Head of caudate nucleus (tissue), 42 donors: Measurements from ENCODE around the gene HPGD.

ENCODE experiments used
- DNase-seq, 42 donors: peaks; one replicate each; pipeline versions ENCODE4 v3.0.0 to v3.0.0-alpha.2; 2020 to 2021; ENCODE audit warnings: mixed read lengths in 7 of 42
- intact Hi-C: fragments of 100-400 bp; cut with DNase I; formaldehyde crosslinking; loops from one replicate; pipeline ENCODE4 v1.15.0; 2022

The HPGD gene

DNA sequence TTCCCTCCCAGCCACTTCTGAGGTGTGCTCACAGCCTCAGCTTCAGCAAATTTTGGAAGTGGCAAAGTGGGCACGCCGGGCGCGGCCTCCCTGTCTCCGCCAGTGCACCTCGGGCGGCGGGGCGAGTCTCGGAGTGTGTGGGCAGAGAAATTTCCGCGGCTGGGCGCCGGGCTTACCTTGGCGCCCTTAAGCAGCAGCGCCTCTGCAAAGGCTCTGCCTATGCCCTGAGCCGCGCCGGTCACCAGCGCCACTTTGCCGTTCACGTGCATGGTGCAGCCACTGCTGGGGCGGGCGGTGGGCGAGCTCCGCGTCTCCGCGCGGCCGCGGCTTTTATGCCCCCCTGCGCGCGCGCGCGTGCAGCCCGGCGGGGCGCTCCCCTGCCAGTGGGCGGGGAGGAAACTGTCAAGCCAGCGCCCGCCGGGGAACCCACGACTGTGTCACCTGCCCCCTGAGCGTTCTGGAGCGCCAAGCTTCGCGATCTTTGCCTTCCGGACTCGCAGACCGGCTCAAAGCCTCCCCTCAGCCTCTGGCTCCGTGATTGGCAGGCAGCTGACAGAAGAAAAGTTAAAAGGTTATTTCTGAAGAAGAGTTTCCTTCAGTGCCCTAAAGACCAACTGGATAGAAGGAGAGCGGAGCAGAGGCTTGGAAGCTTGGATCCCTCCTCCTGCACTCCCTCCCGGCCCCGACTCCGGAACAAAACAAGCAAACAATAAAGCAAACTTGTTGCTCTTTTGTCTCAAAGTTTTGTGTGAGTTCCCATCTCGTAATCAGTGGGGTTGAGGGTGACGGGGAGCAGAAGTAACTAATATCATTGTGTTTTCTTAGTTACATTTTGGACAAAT, at the start of gene HPGD:
TSS of gene HPGD (minus strand) at position 306 of the 842 bp plus-strand sequence. CDS start at position 269, 37 bp downstream.
- DNase-seq: peak in 32 of 42 donors; percentile 2 to 45 (median 18)
- intact Hi-C loops: no loop called here

DNA sequence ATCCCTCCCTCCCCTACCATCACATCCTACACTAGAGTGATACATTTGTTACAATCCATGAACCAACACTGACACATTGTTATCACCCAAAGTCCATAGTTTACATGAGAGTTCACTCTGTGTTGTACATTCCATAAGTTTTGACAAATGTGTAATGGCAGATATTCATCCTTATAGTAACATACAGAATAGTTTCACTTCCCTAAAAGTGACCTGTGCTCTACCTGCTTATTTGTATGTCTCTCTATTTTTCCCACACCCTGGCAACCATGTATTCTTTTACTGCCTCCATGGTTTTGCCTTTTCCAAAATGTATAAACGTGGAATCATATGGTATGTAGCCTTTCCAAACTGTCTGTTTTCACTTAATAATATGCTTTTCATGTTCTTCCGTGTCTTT, 42.2 kb upstream of the HPGD start:
- no peak for DNase-seq
- intact Hi-C loops: no loop called here

DNA sequence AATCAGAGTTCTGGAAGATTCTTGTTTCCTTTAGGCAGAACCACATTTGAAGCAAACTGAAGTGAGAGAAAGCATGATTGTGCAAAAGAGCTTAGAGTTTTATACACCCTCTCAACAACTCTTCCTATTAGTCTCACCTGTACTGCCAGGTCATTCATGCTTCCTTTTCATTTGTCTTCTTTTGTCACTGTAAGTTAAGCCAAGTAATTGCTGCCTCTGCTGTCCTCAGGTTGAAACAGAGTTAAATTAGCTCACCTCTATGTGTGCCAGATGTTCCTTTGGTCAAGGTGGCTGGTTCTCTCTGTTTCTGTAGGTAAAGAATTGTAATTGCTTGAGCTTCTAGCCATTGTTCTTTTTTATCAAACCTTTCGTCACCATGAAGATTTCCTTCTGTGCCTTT, 41.1 kb upstream of the HPGD start:
- no peak for DNase-seq
- intact Hi-C loops: no loop called here

DNA sequence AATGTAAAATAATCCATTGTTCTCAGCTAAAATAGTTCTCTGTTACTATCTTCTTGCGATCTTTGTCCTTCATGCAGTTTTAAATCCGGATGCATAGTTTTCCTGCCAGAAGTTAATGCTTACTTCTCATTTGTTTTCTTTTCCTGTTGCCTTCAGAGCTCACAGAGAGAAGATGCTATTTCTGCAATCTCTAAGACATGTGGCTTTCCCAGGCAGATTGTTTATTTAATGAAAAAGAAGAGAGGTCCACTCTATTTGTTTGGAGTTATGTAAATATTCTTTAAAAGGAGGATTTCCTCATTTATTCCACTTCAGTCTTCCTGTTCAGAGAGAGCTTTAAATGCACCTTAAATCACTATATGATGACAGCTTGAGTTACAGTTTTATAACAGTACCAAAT, 39.3 kb upstream of the HPGD start:
- intact Hi-C loops: no loop called here
- DNase-seq: no peak

DNA sequence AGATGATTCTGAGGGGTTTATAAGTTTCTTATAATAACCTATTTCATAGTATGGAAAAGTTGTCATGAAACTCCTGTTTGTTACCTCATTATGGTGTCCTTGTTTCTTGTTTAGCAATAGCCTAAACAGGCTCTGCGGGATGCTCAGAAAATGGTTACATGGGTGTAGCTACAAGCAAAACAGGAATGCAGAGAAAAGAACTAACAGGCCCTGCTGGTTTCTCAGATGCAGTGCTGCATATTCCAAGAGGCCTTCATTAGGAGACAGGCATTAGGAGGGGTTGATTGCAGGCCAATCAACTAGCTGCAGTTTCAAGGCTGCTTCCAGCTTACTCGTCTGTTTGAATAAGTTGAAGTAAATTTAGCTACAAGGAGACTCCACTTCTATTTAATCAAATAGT, 37.6 kb upstream of the HPGD start:
- intact Hi-C loops: no loop called here

DNA sequence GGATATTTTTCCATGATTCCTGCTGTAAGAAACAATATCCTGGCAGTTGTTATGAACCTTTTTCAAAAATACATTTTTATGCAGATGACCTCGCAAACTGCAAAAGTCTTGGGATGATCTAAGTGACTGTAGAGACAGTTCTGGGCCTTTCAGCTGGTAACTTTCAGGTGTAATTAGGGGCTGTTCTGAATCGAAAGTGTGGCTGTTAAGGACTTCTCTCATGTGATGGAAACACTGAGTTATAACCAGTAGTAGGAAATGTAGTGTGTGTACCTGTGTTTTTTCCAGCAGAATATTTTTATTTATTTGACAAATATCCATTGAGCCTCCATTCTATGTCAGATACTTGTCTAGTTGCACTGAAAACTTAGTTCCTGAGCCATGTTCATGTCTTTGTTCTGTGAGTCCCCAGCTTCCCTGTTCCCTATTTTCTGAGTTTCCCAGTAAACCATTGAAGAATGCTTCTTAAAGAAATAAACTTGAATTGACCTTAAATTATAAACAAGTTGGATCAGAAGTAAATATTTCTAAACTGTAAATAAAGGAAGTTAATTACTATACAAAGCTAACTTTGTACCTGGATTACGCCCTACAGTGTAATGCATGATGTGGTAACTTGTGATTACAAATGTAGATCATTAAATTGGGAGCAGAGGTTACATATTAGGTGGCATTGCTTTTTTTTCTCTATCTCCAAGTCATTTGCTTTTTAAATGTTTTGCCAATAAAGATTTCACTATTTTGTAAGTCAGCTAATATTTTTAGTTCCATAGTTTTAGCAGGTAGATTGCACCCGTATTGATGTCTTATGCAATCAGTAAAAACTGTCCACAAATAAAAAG, 33.7 kb upstream of the HPGD start:
- intact Hi-C loops: no loop called here
- DNase-seq: no peak

More for the DNA sequence above, 37.6 kb upstream of the HPGD start:
- DNase-seq: no peak

DNA sequence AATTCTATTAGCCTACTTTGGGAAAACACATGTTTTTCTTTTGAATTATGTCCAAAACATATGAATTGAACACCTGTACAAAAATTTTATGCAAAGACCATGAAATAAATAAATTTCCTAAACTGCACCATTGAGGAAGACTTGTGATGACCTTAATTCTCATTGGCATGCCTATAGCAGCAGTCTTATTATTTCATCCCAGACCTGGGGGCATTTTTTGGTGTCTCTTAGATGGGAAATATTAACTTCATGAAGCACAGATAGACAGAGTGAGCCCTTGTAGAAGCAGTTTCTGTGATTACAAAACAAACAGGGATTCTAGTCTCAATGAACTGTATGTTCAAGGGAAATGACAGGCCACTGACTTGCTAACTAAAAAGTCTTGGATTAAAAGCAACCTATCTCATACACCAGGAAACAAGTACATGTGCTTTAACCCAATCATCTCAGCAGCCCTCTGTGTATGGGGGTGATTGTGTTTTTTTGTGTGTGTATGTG, 32.0 kb upstream of the HPGD start:
- no peak for DNase-seq

DNA sequence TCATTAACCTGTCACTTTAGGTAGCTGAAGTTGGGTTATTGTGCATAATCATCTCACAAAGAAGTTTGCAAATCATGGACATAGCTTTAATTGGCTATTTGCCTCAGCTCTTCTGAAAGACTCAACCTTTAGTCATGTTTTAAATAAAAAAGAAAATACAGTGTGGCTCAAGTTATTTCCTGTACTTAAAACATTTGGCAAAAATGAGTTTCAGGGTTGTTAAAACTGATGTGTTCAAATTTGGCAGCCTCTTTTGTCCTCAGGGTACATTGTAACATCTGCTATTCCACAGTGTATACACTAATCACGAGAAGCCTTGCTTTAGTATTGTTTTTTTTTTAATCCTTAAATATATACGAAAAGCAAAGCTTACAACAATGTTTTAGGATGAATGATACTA, 31.5 kb upstream of the HPGD start:
- DNase-seq: no peak

More for the DNA sequence above, 32.0 kb upstream of the HPGD start:
- intact Hi-C loops: no loop called here

DNA sequence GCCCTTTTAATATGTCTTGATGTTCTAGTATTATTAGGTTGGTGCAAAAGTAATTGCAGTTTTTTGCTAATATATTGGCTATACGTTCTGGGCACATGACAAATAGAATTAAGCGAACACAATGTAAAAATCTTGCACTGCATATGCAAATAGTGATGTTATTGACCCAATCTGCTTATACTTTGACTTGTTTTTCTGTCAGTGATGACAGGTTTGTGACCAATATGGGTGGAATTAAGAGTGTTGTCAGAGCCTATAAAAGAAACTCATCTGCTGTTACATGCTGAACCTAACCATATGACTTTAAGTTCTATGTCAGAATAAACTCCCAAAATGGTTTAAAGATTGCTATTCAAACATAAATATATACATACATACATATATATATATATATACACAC, 30.7 kb upstream of the HPGD start:
- intact Hi-C loops: no loop called here
- DNase-seq: no peak

More for the DNA sequence above, 31.5 kb upstream of the HPGD start:
- intact Hi-C loops: no loop called here

DNA sequence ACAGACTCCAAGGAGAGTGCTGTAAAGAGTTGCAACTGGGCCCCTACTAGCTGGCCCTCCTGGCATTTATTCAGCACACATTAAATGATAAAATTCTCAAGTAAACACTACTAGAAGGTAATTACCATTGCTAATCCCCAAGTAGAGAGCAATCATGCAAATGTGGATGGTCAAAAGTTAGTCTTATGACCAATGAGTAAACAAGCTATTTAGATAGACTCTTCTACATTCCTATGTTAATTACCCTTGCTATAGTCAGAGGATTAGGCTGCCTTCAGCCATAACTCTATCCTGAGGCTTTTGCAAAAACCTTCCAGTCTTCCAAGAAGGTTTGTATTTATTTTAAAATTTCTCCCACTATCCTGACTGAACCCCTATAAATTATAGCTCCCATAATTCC, 28.3 kb upstream of the HPGD start:
- no peak for DNase-seq
- intact Hi-C loops: no loop called here

DNA sequence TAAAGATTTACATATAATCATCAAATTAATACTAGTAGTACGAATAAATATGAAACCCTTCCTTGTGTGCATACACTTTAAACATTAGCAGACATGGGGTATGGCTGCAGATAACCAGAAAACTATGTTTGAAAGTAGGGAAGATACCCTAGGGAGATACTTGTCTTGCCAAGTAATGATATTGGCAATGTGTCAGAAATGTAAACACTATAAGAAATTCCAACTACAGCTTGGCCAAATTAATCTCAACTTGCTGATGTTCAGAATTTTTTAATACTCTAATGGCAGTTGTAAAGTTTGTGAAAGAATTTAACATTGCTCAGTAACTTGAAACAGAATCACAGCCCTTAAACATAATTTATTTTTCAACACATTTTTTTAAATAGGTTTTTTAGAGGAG, 27.4 kb upstream of the HPGD start:
- intact Hi-C loops: no loop called here
- no peak for DNase-seq

DNA sequence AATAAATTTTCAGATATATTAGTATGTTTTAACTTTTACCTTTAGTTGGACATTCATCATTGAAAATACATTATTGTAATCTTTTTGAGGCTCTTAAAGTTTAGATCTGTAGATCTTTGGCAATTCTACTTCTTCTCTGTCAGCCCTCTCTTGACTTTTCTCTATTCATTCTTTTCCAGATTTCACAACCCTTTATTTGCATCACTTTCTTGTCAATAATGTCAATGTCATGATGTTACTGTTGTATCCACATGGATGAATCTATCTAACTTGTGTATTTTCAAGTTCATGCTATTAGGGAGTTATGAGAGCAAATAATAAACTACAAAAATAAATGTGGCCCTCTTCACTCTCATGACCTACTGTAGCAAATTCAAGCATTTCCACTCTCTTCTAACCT, 23.0 kb upstream of the HPGD start:
- DNase-seq: no peak
- intact Hi-C loops: no loop called here

DNA sequence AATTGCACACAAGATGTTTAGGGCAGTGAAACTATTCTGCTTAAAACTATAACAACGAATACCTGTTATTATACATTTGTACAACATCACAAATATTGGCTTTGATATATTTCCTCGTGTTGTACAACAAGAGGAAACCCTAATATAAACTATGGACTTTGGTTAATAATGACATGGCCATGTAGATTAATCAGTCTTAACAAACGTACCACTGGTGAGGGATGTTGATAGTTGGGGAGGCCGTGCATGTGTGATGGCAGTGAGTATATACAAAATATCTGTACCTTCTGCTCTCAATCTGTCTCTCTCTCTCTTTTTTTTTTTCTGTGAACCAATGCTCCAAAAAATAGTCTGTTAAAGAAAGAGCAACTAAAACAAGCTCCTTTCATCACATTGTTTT, 22.2 kb upstream of the HPGD start:
- intact Hi-C loops: no loop called here
- no peak for DNase-seq

DNA sequence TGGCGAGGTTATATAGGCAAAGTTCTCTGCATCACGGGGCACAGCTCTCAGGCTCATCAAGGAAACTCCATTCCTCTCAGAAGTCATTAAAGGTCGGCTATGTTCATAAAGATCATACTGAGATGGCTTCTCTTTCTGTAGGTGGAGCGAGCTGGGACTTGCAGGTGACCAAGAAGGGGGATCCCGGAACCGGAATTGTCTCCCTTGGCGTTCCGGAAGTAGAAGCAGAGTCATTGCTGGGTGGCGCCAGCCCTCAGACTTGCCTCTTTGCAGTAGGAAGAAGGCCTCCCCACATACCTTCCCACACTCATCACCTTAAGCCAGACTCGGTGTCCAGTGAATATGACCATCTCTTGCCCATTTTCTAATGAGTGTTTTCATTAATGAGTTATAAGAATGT, 17.9 kb upstream of the HPGD start:
- intact Hi-C loops: no loop called here
- no peak for DNase-seq

DNA sequence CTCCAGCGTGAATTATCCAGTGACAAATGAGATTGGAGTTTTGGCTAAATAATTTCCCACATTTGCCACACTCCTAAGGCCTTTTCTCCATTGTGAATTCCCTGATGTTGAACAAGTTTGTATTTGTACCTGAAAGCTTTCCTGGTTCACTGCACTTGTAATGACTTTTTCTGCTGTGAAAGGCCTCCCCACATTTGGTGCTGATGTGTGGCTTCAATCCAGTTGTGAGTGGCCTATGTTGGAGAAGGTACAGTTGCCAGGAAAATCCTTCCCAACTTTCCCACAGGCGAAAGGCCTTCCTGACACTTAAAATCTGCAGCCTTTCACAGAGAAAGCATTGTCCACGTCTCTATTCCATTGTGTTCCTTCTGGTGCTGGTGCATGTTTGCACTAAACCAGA, 17.3 kb upstream of the HPGD start:
- intact Hi-C loops: no loop called here
- no peak for DNase-seq

DNA sequence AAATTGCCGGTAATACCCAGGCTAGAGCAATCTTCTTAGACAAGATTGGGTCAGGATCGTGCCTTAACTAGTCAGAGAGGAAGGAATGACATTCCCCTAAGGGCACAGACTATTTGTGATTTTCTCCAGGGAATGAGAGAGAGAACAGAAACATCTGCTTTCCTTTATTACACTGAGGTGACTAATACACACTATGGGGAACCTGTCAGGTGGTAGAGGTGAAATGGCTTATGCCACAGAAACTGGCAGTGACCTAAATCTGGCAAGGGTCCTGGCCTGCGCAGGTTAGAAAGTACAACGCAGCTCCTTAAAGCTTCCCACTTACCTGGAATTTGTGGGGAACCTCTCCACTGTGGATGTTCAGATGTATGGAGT, 16.6 kb upstream of the HPGD start:
- intact Hi-C loops: no loop called here

DNA sequence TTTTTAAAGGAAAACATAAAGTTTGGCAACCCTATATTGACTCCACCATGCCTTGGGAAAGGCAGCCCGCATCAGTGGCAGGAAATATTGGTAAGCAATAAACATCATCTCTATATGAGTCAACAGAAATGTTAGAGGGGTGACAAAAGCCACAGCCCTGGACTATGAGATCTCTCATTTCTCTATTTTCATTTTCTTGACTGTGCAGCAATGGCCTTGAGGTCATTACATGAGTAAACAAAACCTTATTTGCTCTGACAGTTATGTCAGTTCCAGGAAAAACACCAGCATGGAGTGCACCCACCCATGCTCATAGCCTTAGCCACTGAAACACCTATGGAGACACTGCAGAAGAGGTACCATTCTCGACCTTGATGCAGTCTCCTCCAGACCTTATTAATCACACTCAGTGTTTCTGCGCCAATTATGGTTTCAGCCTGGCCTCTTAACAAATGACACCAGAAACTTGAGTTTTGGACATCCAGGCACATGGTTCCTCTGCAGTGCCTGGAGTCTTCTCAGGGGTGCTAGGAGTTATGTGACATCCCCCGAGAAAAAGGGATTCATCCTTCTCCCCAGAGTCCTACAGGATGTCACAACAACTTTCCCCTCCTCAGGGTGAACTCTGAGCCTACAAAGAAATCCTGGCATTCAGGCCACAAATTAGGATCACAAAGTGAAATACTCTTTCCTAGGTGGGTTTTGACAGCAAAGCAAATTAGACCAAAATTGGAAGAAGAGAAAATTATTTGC, 16.0 kb upstream of the HPGD start:
- no peak for DNase-seq
- intact Hi-C loops: no loop called here

More for the DNA sequence above, 16.6 kb upstream of the HPGD start:
- DNase-seq: no peak

DNA sequence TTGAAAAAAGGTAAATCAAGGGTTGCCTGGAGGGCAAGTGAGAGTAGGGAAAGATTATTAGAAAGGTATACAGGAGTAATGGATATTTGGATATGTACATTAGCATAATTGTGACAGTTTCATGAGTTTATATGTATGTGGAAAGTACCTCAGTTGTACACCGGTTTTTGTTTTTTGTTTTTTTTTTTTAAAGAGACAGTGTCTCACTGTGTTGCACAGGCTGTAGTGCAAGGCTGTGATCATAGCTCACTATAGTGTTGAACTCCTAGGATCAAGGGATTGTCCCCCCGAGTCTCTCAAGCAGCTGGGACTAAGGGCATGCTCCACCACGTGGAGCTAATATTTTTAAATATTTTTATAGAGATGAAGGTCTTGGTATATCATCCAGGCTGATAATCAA, 15.3 kb upstream of the HPGD start:
- DNase-seq: no peak
- intact Hi-C loops: no loop called here

DNA sequence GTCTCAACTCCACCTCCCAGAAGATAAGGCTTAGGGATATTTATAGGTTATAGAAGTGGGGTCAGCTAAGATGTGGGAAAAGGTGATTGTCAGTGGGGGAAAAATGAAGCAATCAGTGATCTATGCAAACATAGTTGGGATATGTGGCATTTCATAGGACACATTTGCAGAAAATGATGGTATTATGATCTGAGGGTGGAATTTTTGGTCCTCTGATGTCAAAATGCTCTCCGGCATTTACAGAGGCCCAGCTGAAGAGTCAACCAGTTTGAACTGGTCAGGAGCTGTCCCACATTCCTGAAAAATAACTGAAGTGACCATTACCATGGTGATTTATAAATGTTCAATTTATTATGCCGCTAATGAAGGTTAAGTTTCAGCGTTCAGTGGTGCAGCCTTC, 12.2 kb upstream of the HPGD start:
- intact Hi-C loops: no loop called here
- DNase-seq: no peak

DNA sequence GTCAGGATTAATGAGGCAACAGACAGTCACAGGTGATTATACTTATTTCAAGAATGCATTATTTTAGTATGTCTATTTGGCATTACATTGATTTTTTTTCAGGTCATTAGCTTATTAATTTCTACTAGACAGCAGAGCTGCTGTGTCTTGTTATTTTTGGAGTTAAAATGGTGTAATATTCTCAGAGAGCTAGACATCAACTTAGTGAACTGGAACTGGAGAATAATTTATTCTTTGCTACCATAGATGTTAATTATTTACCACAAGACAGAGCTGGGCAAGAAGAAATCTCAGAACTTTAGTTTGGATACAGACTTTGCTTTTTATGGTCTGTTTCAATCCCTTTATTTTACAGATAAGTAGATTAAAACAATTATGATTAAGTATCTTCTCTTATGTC, 10.2 kb upstream of the HPGD start:
- no peak for DNase-seq
- intact Hi-C loops: no loop called here
